ENCODE data around the gene CRNN.

GRCh38 chr1:152408664-152409063, 5.4 kb downstream of the CRNN start:
- TF ChIP-seq CTCF (conservative IDR thresholded peaks at IDR 0.05; ENCODE audit: low read depth in 2 of 2) (peak; percentile 11 to 13; a peak in 1 of 4 replicates), CREB1 (CRISPR knock-in tag; IDR thresholded peaks at IDR 0.05; ENCODE audit: low read depth) (no peak), REST (IDR thresholded peaks at IDR 0.05; ENCODE audit: unreplicated experiment) (no peak), POLR2AphosphoS5 (IDR thresholded peaks at IDR 0.05; ENCODE audit: low read depth) (no peak), EZH2 (IDR thresholded peaks at IDR 0.05; ENCODE audit: low read depth, unreplicated experiment) (no peak), JUNB (IDR thresholded peaks at IDR 0.05; ENCODE audit: unreplicated experiment) (no peak)
